Coronary artery (tissue), 2 donors: ENCODE results near the gene SLCO3A1.

Experiments used
- DNase-seq: peaks from one replicate; pipeline ENCODE4 v3.0.0-alpha.2; 2017; ENCODE audit warnings: low spot score
- H3K27ac ChIP-seq, 2 donors: fragments of 200-600 bp; sonication (generic); one replicate each; pipeline ENCODE4 v1.5.1; 2016 to 2019
- H3K4me3 ChIP-seq: fragments of 200-600 bp; sonication (generic); 2 replicates; pipeline ENCODE4 v1.5.1; 2016; ENCODE audit warnings: mild to moderate bottlenecking, moderate library complexity
- TF ChIP-seq, protein P1 (sequence below): fragments of 200-600 bp; sonication (generic); IDR thresholded peaks from one replicate; pipeline ENCODE4 v1.5.1; 2019; ENCODE audit warnings: antibody characterized with exemption

Gene SLCO3A1

DNA sequence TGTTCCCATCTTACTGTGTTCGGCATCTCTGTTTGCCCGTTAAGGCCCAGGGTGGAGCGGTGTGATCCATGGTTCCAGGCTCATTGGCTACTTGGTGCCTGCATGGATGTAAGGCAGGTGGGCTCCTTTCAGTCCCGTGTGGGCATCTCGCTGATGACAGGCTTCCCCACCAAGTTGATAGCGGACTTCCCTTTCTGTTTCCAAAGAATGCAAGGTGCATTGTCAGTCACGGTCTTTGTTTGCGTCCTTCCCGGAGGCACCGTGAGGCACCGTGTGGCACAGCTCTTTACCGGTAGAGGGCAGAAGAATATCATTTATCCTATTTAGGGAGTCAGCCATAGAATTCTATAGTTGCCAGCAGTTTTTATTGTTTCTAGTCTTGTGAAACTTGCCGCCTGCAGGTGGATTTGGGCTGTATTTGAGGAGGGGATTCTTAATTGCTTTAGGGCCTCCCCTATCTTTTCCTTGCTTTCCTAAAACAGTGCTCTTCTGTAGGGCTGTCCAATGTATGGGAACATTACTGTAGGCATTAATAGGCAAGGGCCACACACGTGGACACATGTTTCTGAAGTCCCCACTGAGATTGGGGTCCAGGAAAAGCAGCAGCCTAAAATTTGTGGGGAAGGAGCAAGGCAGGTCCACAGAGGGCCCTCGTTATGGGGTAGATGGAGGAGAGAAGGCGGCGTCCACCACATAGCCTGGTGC, 244.1 kb downstream of the SLCO3A1 start:
- H3K27ac ChIP-seq = no peak overlapping the region
- no peak for DNase-seq
- TF ChIP-seq, protein P1, sequence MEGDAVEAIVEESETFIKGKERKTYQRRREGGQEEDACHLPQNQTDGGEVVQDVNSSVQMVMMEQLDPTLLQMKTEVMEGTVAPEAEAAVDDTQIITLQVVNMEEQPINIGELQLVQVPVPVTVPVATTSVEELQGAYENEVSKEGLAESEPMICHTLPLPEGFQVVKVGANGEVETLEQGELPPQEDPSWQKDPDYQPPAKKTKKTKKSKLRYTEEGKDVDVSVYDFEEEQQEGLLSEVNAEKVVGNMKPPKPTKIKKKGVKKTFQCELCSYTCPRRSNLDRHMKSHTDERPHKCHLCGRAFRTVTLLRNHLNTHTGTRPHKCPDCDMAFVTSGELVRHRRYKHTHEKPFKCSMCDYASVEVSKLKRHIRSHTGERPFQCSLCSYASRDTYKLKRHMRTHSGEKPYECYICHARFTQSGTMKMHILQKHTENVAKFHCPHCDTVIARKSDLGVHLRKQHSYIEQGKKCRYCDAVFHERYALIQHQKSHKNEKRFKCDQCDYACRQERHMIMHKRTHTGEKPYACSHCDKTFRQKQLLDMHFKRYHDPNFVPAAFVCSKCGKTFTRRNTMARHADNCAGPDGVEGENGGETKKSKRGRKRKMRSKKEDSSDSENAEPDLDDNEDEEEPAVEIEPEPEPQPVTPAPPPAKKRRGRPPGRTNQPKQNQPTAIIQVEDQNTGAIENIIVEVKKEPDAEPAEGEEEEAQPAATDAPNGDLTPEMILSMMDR = no peak
- H3K4me3 ChIP-seq = no peak overlapping the region

DNA sequence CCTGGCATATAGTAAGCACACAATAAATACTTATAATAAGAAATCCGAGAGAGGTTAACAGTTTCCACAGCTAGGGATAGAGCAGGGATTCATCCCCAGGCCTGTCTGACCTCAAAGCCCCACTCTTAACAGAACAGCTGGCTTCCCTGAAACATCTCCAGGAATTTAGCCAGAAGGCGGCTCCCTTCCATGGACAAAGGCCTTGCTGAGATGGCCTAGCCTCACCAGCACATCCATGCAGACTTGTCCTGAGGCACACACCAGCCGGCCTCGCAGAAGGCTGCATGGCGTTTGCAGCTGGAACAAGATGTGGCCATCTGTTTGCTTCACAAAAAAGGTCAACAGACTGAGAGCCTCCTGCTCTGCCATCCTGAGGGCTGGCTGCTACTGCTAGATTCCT, 245.4 kb downstream of the SLCO3A1 start:
- no peak for DNase-seq
- Histone ChIP-seq H3K4me3 (no peak overlapping the region), H3K27ac (no peak overlapping the region)
- TF ChIP-seq, protein P1 = no peak

DNA sequence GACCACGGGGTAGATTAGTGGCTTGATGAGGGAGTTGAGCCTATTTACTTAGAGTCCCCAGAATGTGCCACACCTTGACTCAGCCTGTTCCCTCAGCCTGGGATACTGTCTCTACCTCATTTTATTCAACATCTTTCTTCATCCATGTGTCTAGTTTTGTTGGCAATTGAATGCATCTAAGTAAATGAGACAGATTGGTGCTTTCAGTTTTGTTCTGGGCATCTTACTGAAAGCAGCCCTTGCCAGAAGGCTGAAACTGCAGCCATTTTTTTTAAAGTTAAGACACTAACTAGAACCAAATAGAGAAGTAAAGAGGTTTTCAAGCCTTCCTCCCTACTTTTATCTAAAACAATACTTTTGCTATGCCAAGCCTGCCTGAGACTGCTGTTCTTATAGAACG, 246.8 kb downstream of the SLCO3A1 start:
- DNase-seq = no peak
- TF ChIP-seq, protein P1 = no peak
- no peak overlapping the region for H3K27ac ChIP-seq
- H3K4me3 ChIP-seq = no peak overlapping the region

DNA sequence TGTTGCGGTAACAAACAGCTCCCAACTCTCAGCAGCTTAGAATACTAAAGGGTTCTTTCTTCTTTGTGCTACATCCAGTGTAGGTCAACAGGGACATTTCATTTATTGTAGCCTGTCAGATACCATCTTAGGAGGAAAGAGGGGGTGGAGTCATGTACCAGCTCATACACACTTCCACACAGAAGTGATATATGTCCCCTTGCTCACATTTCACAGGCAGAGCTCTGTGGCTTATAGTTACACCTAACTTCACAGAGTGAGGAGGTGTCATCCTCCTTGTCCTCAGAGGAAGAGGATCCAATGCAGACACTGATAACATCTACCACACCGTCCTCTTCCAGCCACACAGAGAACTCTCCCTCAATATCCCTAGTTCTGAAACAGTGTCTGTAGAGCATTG, 247.2 kb downstream of the SLCO3A1 start:
- Histone ChIP-seq H3K27ac (no peak overlapping the region), H3K4me3 (no peak overlapping the region)
- no peak for DNase-seq
- TF ChIP-seq, protein P1 = no peak

DNA sequence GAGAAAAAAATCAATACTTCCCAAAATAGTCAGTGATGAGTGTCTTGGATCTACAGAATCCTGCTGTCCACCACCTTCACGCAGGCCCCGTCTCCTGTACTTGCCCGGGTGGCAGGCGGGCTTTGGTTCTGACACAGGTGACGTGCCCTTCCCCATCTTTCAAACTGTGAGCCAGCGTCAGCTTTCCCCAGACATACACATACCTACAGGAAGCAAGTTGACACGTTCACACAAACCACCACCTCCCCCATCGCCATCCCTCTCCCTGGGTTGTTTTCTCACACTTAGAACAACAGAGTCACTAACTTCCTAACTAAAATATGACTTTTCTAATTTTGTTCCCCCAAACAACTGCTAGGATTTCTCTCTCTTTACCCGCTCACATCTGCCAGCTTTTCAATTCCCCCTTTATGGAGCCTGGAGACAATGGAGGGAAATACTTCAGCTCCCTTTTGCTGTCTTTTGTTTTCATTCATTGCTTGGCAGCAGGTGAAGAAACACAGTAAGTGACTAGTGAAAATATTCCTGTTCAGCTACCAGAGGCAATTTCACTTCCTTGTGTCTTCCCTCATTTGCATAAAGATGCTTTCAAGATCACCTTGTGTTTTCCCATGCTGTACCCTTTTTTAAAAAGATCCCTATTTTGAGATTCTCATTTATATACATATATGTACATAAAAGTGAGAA, 248.3 kb downstream of the SLCO3A1 start:
- no peak for DNase-seq
- H3K27ac ChIP-seq = no peak overlapping the region
- H3K4me3 ChIP-seq = no peak overlapping the region
- TF ChIP-seq, protein P1 = no peak

DNA sequence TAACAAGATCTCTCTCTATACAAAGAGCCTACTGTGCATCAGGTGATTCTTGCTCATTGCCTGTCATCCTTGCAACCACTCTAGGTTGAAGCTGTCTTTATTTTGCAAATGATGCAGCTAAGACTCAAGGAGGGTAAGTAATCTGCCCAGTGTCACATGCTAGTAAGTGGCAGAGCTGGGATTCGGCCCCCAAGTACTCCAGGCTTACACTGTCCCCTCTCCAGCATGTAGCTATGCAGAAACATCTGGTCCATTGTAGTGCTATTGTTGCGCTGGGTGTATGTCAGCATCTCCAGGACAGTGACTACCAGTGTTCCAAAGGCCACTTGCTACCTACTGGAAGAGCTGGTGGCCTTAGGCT, 248.9 kb downstream of the SLCO3A1 start:
- no peak for DNase-seq
- Histone ChIP-seq H3K4me3 (no peak overlapping the region), H3K27ac (no peak overlapping the region)
- TF ChIP-seq, protein P1 = no peak

DNA sequence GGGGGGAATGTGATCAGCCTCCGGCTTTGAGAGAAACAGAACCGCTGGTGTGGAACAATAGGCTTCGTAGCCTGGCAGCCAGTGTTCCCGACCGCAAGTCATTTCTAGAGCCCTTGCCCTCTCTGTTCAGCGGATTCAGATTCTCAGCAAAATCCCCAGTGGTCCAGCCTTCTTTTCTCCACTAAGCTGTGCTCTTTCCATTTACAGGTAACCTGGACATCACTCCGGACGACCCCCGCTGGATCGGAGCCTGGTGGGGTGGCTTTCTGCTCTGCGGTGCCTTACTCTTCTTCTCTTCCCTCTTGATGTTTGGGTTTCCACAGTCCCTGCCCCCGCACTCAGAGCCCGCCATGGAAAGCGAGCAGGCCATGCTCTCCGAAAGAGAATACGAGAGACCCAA, 250.6 kb downstream of the SLCO3A1 start:
- no peak for DNase-seq
- no peak overlapping the region for H3K4me3 ChIP-seq
- no peak overlapping the region for H3K27ac ChIP-seq
- TF ChIP-seq, protein P1 = no peak
